ENCODE data around the gene MAPK9. TPM values are rescaled to one million over a fixed set of nuclear protein-coding genes. Genes with fewer than 3 reads are reported as not detected.

MAPK9 gene
- total RNA-seq, 1 experiment from 2014 or later: 38.6 TPM

DNA sequence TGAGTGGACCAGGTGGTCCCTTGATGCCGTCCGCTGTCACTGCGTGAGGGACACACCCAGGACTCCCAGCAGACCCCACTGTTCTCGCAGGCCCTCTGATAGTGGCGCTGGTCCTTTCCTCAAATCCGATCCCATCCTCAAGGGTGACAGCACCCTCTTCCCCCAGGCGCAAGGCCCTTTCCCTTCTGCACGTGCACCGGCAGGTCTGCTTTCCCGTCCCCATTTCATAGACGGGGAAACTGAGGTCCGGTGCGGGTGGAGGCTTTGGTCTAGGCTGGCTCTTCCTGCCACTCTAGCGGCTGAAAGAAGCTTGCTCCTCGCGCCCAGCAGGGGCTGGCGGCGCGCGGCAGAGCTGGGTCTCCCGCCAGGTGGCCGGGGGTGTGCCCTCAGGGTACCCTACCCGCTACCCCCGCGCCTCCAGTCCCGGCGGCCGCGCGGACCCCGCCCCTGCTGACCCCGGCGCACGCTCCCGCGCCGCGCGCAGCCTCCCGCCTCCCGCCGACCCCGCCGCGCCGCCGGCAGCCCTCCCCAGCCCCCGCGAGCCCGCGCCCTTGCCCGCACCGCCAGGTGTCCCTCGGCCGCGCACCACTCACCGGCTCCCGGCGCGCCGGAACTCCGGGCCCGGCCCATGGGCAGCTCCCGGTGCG, 83.3 kb downstream of the MAPK9 start:
- Histone ChIP-seq H2BK5ac (ENCODE audit: insufficient read length, low read length) (no peak overlapping the region), H3K9ac (ENCODE audit: extremely low read depth, insufficient read length, low read length) (no peak overlapping the region), H4K5ac (ENCODE audit: insufficient read length, low read depth, low read length) (no peak overlapping the region), H2BK12ac (ENCODE audit: insufficient read length, low read depth, low read length) (no peak overlapping the region), H3T11ph (ENCODE audit: low read length) (no peak overlapping the region), H3K56ac (ENCODE audit: insufficient read length, low read depth, low read length) (no peak overlapping the region), H3K79me1 (ENCODE audit: insufficient read depth, low read depth, low read length, poor library complexity, severe bottlenecking) (no peaks in the 10 kb centered on the region), H4K8ac (replicated peaks; ENCODE audit: insufficient read length, low read depth, low read length) (no peak overlapping the region), H3K27me3 (ENCODE audit: insufficient read depth, low read length) (peaks cover 7% of the 10 kb centered on the region; the same call in 1 of the 2 replicates), H3K9me3 (ENCODE audit: control insufficient read depth, low read depth, low read length) (no peaks in the 10 kb centered on the region), H3K79me2 (ENCODE audit: insufficient read depth, low read length) (no peaks in the 10 kb centered on the region), H3K4me1 (ENCODE audit: insufficient read depth, low read length) (no peaks in the 10 kb centered on the region), H2BK120ac (ENCODE audit: low read depth, low read length, poor library complexity, severe bottlenecking) (no peak overlapping the region), H3K18ac (ENCODE audit: insufficient read length, low read depth, low read length) (no peak overlapping the region), H3K23ac (ENCODE audit: insufficient read length, low read depth, low read length) (no peak overlapping the region), H4K91ac (ENCODE audit: insufficient read length, low read depth, low read length) (no peak overlapping the region), H2BK15ac (ENCODE audit: low read depth, low read length) (no peak overlapping the region), H3K23me2 (ENCODE audit: insufficient read length, low read depth, low read length, poor library complexity, severe bottlenecking) (no peaks in the 10 kb centered on the region), H2BK20ac (ENCODE audit: low read depth, low read length, poor library complexity, severe bottlenecking) (no peak overlapping the region), H3K4ac (ENCODE audit: low read depth, low read length) (no peak overlapping the region), H3K27ac (ENCODE audit: insufficient read length, low read depth, low read length) (no peak overlapping the region), H3K14ac (ENCODE audit: insufficient read depth, low read length) (no peak overlapping the region), H2AFZ (ENCODE audit: low read length) (no peak overlapping the region), H2AK5ac (ENCODE audit: insufficient read length, low read length) (no peak overlapping the region), H3K4me2 (ENCODE audit: insufficient read depth, insufficient read length, low read length) (peak overlapping the region; percentile 18), H4K20me1 (ENCODE audit: control insufficient read depth, insufficient read depth, insufficient read length) (no peaks in the 10 kb centered on the region)
- Mint-ChIP-seq H3K4me1 (peaks cover 8 to 9% of the 10 kb centered on the region in 2 experiments; a peak in 3 of 4 replicates), H3K36me3 (ENCODE audit: insufficient read depth in 1 of 3, low read depth in 3 of 3) (no peaks in the 10 kb centered on the region; a peak in 1 of 7 replicates), H3K4me3 (peak overlapping the region; percentile 52 to 79), H3K27me3 (ENCODE audit: low read depth) (peaks cover 36% of the 10 kb centered on the region), H3K27ac (no peak overlapping the region; a peak in 1 of 7 replicates), H3K9me3 (0 out of 5 replicates have a peak, but pooled peaks cover 0 to 4% of the 10 kb centered on the region in 2 experiments)
- TF ChIP-seq, protein P1, sequence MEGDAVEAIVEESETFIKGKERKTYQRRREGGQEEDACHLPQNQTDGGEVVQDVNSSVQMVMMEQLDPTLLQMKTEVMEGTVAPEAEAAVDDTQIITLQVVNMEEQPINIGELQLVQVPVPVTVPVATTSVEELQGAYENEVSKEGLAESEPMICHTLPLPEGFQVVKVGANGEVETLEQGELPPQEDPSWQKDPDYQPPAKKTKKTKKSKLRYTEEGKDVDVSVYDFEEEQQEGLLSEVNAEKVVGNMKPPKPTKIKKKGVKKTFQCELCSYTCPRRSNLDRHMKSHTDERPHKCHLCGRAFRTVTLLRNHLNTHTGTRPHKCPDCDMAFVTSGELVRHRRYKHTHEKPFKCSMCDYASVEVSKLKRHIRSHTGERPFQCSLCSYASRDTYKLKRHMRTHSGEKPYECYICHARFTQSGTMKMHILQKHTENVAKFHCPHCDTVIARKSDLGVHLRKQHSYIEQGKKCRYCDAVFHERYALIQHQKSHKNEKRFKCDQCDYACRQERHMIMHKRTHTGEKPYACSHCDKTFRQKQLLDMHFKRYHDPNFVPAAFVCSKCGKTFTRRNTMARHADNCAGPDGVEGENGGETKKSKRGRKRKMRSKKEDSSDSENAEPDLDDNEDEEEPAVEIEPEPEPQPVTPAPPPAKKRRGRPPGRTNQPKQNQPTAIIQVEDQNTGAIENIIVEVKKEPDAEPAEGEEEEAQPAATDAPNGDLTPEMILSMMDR (conservative IDR thresholded peaks at IDR 0.05): no peak
- DNase-seq: peak; percentile 43
- no CpG with 5 or more reads among the region's 65 CpGs for WGBS (ENCODE audit: extremely low coverage, insufficient read length, low lambda C conversion rate)

Data from H9 (cell line).